Measurements from ENCODE around the gene R3HDM2.

- TF ChIP-seq POLR2A (IDR thresholded peaks at IDR 0.05; ENCODE audit: extremely low read depth, insufficient read length): no peak
- TF ChIP-seq CTCF (IDR thresholded peaks at IDR 0.05; ENCODE audit: low read depth, low read length): no peak
Measured at GRCh38 chr12:57472391-57472790, 41.5 kb upstream of the R3HDM2 start.
